HG03469 (cell line): ENCODE data around the gene EPM2AIP1.
"Not testable (repeated sequence)": the region's sequence is repeated elsewhere in the genome, so short reads cannot be mapped to it uniquely, and the experiment has no call there.

Source experiments
- ATAC-seq: cut with Tn5 transposase; IDR thresholded peaks from one replicate; pipeline ENCODE4 v1.9.1; 2021; ENCODE audit warnings: mild to moderate bottlenecking, moderate library complexity, moderate number of reproducible peaks; ENCODE audit not compliant: unreplicated experiment

The EPM2AIP1 gene

GRCh38 chr3:36992806-36993325 lies at the start of gene EPM2AIP1:
Gene EPM2AIP1 (minus strand): TSS chr3:36993131. CDS start chr3:36993077, 54 bp downstream.
- peak; percentile 82 for ATAC-seq

- not testable (repeated sequence) for ATAC-seq
Observed at GRCh38 chr3:37042712-37043111, 49.8 kb upstream of the EPM2AIP1 start.

- ATAC-seq, result no peak
Observed at GRCh38 chr3:37041546-37042195, 48.7 kb upstream of the EPM2AIP1 start.

- ATAC-seq, result no peak
Observed at GRCh38 chr3:37040231-37040630, 47.3 kb upstream of the EPM2AIP1 start.

GRCh38 chr3:37039161-37039846 lies 46.4 kb upstream of the EPM2AIP1 start:
- ATAC-seq, result no peak

- ATAC-seq, result no peak
Observed at GRCh38 chr3:37037352-37037751, 44.4 kb upstream of the EPM2AIP1 start.

- no peak for ATAC-seq
Observed at GRCh38 chr3:37032961-37033360, 40.0 kb upstream of the EPM2AIP1 start.

GRCh38 chr3:37031096-37031682 lies 38.3 kb upstream of the EPM2AIP1 start:
- no peak for ATAC-seq

- no peak for ATAC-seq
Observed at GRCh38 chr3:37030588-37030987, 37.7 kb upstream of the EPM2AIP1 start.

- no peak for ATAC-seq
Observed at GRCh38 chr3:37029516-37030163, 36.7 kb upstream of the EPM2AIP1 start.

- no peak for ATAC-seq
Observed at GRCh38 chr3:37029111-37029510, 36.2 kb upstream of the EPM2AIP1 start.

GRCh38 chr3:37028329-37028728 lies 35.4 kb upstream of the EPM2AIP1 start:
- no peak for ATAC-seq

GRCh38 chr3:37026851-37027250 lies 33.9 kb upstream of the EPM2AIP1 start:
- ATAC-seq, result no peak

- no peak for ATAC-seq
Observed at GRCh38 chr3:37025561-37026335, 32.8 kb upstream of the EPM2AIP1 start.

GRCh38 chr3:37024820-37025405 lies 32.0 kb upstream of the EPM2AIP1 start:
- no peak for ATAC-seq

GRCh38 chr3:37024092-37024491 lies 31.2 kb upstream of the EPM2AIP1 start:
- no peak for ATAC-seq

GRCh38 chr3:37017683-37018082 lies 24.8 kb upstream of the EPM2AIP1 start:
- ATAC-seq, result no peak

- ATAC-seq, result no peak
Observed at GRCh38 chr3:37016903-37017302, 24.0 kb upstream of the EPM2AIP1 start.

- no peak for ATAC-seq
Observed at GRCh38 chr3:37015642-37016041, 22.7 kb upstream of the EPM2AIP1 start.

GRCh38 chr3:37014620-37015019 lies 21.7 kb upstream of the EPM2AIP1 start:
- no peak for ATAC-seq
